Lower leg skin (tissue), 3 donors: ENCODE data around the gene RBPJL.

Experiments
- CTCF ChIP-seq, 3 donors: fragments of 450-650 bp; IDR thresholded peaks; one replicate each; pipeline ENCODE4 v1.5.1; 2016; ENCODE audit warnings: antibody characterized with exemption in 3 of 3, mild to moderate bottlenecking in 3 of 3, moderate library complexity in 2 of 3
- POLR2A ChIP-seq, 2 donors: fragments of 450-650 bp; IDR thresholded peaks; one replicate each; pipeline ENCODE4 v1.6.1; 2016 to 2017; ENCODE audit warnings: antibody characterized with exemption in 2 of 2, mild to moderate bottlenecking in 1 of 2, moderate library complexity in 1 of 2

- TF ChIP-seq CTCF (IDR thresholded peaks at IDR 0.05) (no peak), POLR2A (IDR thresholded peaks at IDR 0.05) (no peak)
Observed at GRCh38 chr20:45366192-45366591, 59.6 kb downstream of the RBPJL start.
